ENCODE data around the gene CELA3B.

GRCh38 chr1:21950734-21951133 lies 26.1 kb upstream of the CELA3B start:
- TF ChIP-seq EP300 (IDR thresholded peaks at IDR 0.05) (no peak), CTCF (IDR thresholded peaks at IDR 0.05) (no peak)
